HL-60/S4 (cell line): ENCODE measurements around the gene CNGB1.
"Not testable (repeated sequence)": the region's sequence is repeated elsewhere in the genome, so short reads cannot be mapped to it uniquely, and the experiment has no call there.

Experiments used
- in situ Hi-C: fragments of 300-500 bp; cut with MboI; formaldehyde crosslinking; loops from 2 replicates; pipeline ENCODE4 v1.14.3; 2022; ENCODE audit warnings: low sequenced_read_pairs

CNGB1 gene

GRCh38 chr16:57938484-57938883 lies 32.4 kb downstream of the CNGB1 start:
- in situ Hi-C loops, result no loop called here

GRCh38 chr16:57937861-57938260 lies 33.1 kb downstream of the CNGB1 start:
- in situ Hi-C loops, result no loop called here

GRCh38 chr16:57935904-57936303 lies 35.0 kb downstream of the CNGB1 start:
- in situ Hi-C loops, result no loop called here

- in situ Hi-C loops, result no loop called here
These were observed 40.4 kb downstream of the CNGB1 start for GRCh38 chr16:57930533-57930932.

- in situ Hi-C loops, result no loop called here
These were observed 41.7 kb downstream of the CNGB1 start for GRCh38 chr16:57929250-57929649.

- in situ Hi-C loops, result no loop called here
These were observed 44.9 kb downstream of the CNGB1 start for GRCh38 chr16:57926041-57926440.

GRCh38 chr16:57925310-57925709 lies 45.6 kb downstream of the CNGB1 start:
- in situ Hi-C loops, result no loop called here

- in situ Hi-C loops, result no loop called here
These were observed 46.4 kb downstream of the CNGB1 start for GRCh38 chr16:57924514-57924913.

GRCh38 chr16:57923841-57924240 lies 47.1 kb downstream of the CNGB1 start:
- in situ Hi-C loops, result no loop called here

- in situ Hi-C loops, result no loop called here
These were observed 47.5 kb downstream of the CNGB1 start for GRCh38 chr16:57923418-57923817.

- in situ Hi-C loops, result no loop called here
These were observed 50.1 kb downstream of the CNGB1 start for GRCh38 chr16:57920880-57921229.

- in situ Hi-C loops, result no loop called here
These were observed 50.6 kb downstream of the CNGB1 start for GRCh38 chr16:57920215-57920879.

- in situ Hi-C loops, result no loop called here
These were observed 51.9 kb downstream of the CNGB1 start for GRCh38 chr16:57918994-57919393.

- in situ Hi-C loops, result no loop called here
These were observed 52.5 kb downstream of the CNGB1 start for GRCh38 chr16:57918444-57918843.

GRCh38 chr16:57917929-57918328 lies 53.0 kb downstream of the CNGB1 start:
- in situ Hi-C loops, result not testable (repeated sequence)

GRCh38 chr16:57917489-57917888 lies 53.4 kb downstream of the CNGB1 start:
- in situ Hi-C loops, result not testable (repeated sequence)

GRCh38 chr16:57916735-57917438 lies 54.0 kb downstream of the CNGB1 start:
- in situ Hi-C loops, result no loop called here

- in situ Hi-C loops, result no loop called here
These were observed 55.0 kb downstream of the CNGB1 start for GRCh38 chr16:57915811-57916488.

GRCh38 chr16:57915267-57915666 lies 55.7 kb downstream of the CNGB1 start:
- in situ Hi-C loops, result no loop called here

- in situ Hi-C loops, result no loop called here
These were observed 56.4 kb downstream of the CNGB1 start for GRCh38 chr16:57914244-57915173.
